ENCODE data around the gene CACNB2.

Gene CACNB2

DNA sequence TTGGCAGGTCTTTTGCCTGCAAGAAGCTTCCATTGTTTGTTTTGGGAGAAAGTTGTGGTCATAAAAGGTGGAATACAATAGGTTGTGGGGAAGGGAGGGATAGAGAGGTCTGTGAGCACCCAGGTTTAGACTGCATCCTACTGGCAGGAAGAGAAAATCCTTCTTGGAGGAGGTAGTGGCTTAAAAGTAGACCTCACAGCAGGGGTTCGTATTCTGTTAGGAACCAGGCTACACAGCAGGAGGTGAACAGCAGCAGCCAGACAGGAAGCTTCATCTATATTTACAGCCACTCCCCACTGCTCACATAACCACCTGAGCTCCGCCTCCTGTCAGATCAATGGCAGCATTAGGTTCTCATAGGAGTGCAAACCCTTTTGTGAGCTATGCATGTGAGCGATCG is 265.9 kb downstream of the CACNB2 start:
- Histone ChIP-seq H3K27ac (no peak overlapping the region), H3K9me3 (no peaks in the 10 kb centered on the region), H3K4me1 (peaks cover 0 to 2% (median under 1%) of the 10 kb centered on the region in 4 donors), H3K4me3 (no peak overlapping the region), H3K36me3 (no peaks in the 10 kb centered on the region), H3K27me3 (no peaks in the 10 kb centered on the region)
- no peak for DNase-seq
- intact Hi-C loops (cut with DNase I; ENCODE audit: low total_unique reads) = no loop called here
- TF ChIP-seq CTCF (IDR thresholded peaks at IDR 0.05) = no peak

DNA sequence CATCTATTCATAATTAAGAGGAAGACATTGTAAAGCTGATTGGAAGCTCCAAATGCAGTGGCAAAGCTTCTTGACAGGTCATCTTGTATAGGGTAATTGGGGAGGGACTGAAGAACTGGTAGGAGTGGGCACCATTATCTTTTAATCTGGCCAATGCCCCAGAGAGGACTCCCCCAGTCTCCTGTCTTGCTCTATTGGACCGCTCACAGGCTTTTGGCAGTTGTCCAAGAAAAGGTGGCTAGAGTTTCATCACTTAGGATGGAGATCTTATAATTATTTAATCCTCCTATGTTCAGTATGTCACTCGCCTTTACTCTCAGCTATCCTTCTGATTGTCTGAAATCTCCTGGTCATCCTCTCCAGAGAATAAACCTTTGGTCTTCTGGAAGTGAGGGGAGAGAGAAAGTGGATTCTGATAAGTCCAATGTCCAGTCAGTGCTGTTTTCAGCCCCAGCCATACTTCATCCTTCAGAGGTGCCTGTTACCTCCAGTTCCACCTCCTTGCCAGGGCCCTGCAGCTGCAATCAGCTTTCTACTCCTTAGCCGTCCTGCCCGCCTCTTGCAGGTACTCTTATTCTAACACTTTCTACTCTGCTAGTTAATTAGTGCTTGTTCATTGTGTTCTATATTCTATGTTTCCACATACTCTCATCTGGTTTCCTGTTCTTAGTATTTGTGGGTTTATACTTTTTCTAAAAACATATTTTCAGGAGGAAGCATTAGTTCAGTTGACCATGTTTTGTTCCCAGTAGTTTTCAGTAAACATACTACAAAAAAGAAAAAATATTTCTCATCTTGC is 269.6 kb downstream of the CACNB2 start:
- Histone ChIP-seq H3K4me1 (peaks cover 0 to 11% (median 2%) of the 10 kb centered on the region in 4 donors), H3K4me3 (no peak overlapping the region), H3K9me3 (no peaks in the 10 kb centered on the region), H3K27ac (no peak overlapping the region), H3K36me3 (no peaks in the 10 kb centered on the region), H3K27me3 (no peaks in the 10 kb centered on the region)
- intact Hi-C loops (cut with DNase I; ENCODE audit: low total_unique reads) = no loop called here
- TF ChIP-seq CTCF (IDR thresholded peaks at IDR 0.05) = no peak
- no peak for DNase-seq

GRCh38 chr10:18414061-18414460 is 273.8 kb downstream of the CACNB2 start:
- intact Hi-C loops (cut with DNase I; ENCODE audit: low total_unique reads) = no loop called here
- H3K4me1 ChIP-seq = peaks cover 0 to 11% (median 2%) of the 10 kb centered on the region in 4 donors
- H3K4me3 ChIP-seq = no peak overlapping the region
- H3K27me3 ChIP-seq = no peaks in the 10 kb centered on the region
- no peak for TF ChIP-seq CTCF (IDR thresholded peaks at IDR 0.05)
- H3K36me3 ChIP-seq = no peaks in the 10 kb centered on the region
- H3K27ac ChIP-seq = peak overlapping the region; percentile 42 to 57
- no peaks in the 10 kb centered on the region for H3K9me3 ChIP-seq
- DNase-seq = peak in 1 of 2 donors; percentile 68

DNA sequence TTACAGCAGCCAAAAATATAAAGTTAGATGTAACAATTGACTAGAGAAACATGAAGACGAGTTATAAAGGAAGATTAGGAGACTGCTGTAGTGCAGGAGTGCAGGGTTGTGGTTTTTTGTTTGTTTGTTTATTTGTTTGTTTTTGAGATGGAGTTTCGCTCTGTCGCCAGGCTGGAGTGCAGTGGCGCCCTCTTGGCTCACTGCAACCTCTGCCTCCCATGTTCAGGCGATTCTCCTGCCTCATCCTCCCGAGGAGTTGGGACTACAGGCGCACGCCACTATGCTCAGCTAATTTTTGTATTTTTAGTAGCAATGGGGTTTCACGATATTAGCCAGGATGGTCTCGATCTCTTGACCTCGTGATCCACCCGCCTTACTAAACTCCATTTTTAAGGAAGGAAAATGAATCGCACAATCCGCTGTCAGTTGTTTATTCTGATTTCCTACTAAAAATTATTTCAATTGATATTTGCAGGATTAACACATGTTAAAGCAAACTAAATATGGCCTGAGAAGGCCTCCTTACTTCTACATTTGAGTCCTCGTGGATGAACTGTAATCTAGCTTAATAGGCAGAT is 277.8 kb downstream of the CACNB2 start:
- DNase-seq = no peak
- Histone ChIP-seq H3K27ac (no peak overlapping the region), H3K9me3 (no peaks in the 10 kb centered on the region), H3K4me1 (peaks cover 0 to 11% (median 2%) of the 10 kb centered on the region in 4 donors), H3K4me3 (no peak overlapping the region), H3K27me3 (no peaks in the 10 kb centered on the region), H3K36me3 (no peaks in the 10 kb centered on the region)
- intact Hi-C loops (cut with DNase I; ENCODE audit: low total_unique reads) = no loop called here
- TF ChIP-seq CTCF (IDR thresholded peaks at IDR 0.05) = no peak

DNA sequence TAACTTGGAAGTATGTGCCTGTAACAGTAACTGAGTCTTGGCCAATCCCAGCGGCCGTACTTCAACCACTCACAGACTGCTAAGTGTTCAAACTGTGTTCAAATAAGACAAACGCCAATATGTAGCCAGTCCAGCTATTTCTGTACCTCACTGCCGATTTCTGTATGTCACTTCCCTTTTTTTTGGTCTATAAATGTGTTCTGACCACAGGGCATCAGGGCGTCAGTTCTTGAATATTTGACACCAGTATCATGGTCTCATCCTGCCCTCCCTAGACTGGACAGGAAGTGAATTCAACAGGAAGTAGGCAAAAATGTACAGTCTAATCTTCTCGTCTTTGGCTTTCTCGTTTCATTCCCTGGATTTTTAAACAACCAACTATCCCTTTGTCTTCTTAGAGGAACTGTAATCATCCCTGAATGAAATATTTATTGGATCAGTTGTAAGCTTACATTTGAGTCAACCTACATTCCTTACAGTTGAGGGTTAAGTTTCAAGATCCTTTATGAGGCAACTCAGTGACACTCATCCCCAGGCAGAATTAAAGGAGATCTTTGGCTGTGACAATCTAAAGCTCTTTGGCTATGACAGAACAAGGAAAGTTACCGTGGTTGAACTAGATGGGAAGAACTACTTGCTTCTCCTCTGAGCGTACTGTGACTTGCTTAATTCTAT is 278.5 kb downstream of the CACNB2 start:
- Histone ChIP-seq H3K27me3 (no peaks in the 10 kb centered on the region), H3K27ac (no peak overlapping the region), H3K4me3 (no peak overlapping the region), H3K36me3 (no peaks in the 10 kb centered on the region), H3K9me3 (no peaks in the 10 kb centered on the region), H3K4me1 (peaks cover 0 to 8% (median 2%) of the 10 kb centered on the region in 4 donors)
- DNase-seq = no peak
- no peak for TF ChIP-seq CTCF (IDR thresholded peaks at IDR 0.05)
- intact Hi-C loops (cut with DNase I; ENCODE audit: low total_unique reads) = no loop called here
